HG03280 (cell line): ENCODE measurements around the gene CD83.
"Not testable (repeated sequence)": the region's sequence is repeated elsewhere in the genome, so short reads cannot be mapped to it uniquely, and the experiment has no call there.

ENCODE experiments used
- ATAC-seq: cut with Tn5 transposase; IDR thresholded peaks from one replicate; pipeline ENCODE4 v1.9.1; 2021; ENCODE audit warnings: mild to moderate bottlenecking, moderate library complexity; ENCODE audit not compliant: unreplicated experiment

The CD83 gene, protein sequence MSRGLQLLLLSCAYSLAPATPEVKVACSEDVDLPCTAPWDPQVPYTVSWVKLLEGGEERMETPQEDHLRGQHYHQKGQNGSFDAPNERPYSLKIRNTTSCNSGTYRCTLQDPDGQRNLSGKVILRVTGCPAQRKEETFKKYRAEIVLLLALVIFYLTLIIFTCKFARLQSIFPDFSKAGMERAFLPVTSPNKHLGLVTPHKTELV

DNA sequence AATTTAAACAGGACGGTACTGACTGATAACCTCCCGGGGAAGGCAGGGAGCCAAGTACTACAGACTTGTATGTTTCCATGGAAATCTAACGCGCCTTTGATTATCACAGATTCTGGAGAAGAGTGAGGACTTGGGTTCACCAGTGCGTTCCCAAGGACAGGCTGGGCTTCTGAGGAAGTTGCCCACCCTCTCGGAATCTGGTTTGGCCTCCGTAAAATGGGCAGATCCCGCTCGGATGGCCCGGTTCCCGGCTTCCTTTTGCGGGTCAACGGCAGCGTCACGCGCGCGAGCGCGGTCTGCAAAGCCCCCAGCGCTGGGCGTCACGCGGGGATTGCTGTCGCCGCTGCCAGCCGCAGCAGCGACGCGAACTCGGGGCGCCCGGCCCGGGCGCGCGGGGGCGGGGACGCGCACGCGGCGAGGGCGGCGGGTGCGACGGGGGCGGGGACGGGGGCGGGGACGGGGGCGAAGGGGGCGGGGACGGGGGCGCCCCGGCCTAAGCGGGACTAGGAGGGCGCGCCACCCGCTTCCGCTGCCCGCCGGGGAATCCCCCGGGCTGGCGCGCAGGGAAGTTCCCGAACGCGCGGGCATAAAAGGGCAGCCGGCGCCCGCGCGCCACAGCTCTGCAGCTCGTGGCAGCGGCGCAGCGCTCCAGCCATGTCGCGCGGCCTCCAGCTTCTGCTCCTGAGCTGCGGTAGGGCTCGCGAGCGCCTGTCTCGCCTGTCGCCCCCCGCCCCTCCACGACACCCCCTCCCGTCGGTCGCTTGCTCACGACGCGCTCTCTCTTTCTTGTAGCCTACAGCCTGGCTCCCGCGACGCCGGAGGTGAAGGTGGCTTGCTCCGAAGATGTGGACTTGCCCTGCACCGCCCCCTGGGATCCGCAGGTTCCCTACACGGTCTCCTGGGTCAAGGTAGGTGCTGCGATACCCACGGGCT, at the start of gene CD83:
Gene CD83 (plus strand): TSS at position 615 of the 933 bp plus-strand sequence. CDS start 40 bp downstream, at position 655.
- peak; percentile 67 for ATAC-seq

DNA sequence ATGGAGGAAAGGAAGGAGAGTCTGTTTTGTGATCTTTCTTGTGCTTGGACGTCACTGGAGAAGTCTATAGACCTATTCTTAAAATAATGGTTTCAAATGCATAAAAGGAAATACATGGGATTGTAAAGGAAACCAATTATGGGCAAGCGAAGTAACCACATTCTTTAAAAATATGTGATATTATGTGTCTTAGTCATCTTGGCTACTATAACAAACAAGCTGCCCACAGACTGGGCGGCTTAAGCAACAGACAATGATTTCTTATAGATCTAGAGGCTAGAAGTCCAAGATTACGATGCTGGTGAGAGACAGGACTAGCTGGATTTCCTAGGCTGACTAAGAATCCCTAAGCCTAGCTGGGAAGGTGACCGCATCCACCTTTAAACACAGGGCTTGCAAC, 49.4 kb upstream of the CD83 start:
- ATAC-seq, result no peak

DNA sequence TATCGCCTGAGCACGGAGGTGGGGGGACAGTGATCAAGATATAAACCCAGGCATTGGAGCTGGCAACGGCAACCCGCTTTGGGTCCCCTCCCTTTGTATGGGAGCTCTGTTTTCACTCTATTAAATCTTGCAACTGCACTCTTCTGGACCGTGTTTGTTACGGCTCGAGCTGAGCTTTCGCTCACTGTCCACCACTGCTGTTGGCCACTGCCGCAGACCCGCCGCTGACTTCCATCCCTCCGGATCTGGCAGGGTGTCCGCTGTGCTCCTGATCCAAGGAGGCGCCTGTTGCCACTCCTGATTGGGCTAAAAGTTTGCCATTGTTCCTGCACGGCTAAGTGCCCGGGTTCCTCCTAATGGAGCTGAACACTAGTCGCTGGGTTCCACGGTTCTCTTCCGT, 48.9 kb upstream of the CD83 start:
- ATAC-seq, result no peak

DNA sequence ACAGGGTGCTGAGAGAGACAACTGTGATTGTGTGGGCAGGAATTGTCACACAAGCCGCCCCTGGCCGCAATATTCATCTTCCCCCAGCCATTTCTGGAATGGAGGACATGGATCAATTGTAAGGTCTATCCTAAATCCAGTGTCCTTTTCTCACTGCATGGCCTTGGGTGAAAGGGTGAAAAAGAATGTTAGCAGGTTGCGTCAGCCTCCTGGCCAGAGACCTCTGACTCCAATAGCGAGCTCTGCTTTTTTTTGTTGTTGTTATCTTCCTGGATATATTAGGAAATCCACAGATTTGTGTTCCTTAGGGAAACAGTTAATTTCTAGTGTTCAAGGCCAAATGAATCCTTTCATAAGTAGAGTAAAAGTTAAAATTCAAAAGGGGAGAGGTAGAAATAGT, 47.1 kb upstream of the CD83 start:
- no peak for ATAC-seq

DNA sequence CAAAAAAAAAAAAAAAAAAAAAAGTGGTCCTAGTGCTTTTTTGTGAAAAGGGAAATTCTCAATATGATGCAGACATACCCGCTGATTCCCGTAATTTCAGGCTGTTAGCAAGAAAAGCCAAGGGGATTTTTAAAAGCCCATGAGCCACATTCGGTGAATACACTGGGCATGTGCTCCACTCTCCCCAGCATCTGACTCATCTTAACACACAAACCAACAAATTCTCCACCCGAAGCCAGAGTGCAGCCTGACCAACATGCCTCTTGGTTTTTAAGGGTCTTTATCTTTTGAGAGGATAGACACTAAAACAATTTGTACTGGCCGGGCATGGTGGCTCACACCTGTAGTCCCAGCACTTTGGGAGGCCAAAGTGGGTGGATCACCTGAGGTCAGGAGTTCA, 45.5 kb upstream of the CD83 start:
- ATAC-seq, result no peak

DNA sequence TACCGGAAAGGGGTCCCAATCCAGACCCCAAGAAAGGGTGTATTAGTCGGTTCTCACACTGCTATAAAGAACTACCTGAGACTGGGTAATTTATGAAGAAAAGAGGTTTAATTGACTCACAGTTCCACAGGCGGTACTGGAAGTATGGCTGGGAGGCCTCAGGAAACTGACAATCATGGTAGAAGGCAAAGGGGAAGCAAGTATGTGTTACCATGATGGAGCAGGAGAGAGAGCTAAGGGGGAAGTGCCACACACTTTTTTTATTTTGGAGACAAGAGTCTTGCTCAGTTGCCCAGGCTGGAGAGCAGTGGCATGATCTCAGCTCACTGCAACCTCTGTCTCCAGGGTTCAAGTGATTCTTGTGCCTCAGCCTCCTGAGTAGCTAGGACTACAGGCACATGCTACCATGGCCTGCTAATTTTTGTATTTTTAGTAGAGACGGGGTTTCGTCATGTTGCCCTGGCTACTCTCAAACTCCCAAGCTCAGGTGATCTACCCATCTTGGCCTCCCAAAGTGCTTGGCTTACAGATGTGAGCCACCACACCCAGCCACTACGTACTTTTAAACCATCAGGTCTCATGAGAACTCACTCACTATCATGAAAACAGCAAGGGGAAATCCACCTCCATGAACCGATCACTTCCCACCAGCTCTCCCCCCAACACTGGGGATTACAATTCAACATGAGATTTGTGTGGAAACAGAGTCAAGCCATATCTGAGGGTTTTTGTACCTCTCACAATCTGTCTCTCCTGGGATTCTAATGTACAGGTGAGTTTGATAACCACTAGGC, 43.8 kb upstream of the CD83 start:
- not testable (repeated sequence) for ATAC-seq

DNA sequence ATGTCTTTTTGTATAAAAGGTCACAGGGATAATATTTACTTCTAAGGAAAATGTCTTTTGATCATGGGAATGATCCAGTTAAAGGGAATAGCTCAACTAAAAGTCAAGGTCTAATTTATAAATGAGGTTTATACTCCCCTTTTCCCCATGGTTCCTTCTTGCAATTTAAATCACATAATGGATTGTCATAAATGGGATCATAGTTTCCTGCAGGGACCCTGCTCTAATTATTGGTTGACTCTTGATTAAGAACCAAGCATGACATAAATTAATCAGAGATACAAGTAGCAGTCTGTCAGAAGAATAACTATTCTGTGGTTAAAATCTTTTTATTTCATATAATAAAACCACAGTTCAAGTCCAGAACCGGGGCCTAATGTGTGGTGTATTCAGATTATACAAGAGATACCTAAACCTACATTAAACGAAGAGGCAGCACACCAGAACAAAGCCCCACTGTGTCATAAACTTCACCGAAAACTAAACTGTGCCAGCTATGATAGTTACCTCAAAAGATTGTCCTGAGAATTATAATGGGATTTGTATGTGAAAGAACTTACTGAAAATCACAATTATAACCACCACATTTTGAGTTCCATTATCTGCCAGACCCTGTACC, 43.0 kb upstream of the CD83 start:
- no peak for ATAC-seq

DNA sequence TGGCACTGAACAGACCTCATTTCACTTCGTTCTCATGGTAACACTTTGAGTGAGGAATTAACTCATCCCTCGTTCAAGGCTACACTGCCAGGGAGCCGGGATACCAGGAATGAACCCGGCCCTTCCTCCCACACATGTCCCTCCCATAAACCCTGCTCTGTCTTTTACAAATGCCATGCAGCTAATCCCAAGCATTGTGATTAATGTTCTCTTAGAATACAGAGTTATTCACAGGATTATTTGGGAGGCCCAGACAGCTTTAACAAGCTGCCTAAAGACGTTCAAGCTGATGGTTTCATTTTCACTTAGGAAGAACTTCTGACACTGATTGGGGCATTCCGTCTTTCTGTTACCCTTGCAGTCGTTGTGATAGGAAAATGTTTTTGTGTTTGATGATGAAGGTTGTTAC, 42.5 kb upstream of the CD83 start:
- ATAC-seq, result peak; percentile 68

DNA sequence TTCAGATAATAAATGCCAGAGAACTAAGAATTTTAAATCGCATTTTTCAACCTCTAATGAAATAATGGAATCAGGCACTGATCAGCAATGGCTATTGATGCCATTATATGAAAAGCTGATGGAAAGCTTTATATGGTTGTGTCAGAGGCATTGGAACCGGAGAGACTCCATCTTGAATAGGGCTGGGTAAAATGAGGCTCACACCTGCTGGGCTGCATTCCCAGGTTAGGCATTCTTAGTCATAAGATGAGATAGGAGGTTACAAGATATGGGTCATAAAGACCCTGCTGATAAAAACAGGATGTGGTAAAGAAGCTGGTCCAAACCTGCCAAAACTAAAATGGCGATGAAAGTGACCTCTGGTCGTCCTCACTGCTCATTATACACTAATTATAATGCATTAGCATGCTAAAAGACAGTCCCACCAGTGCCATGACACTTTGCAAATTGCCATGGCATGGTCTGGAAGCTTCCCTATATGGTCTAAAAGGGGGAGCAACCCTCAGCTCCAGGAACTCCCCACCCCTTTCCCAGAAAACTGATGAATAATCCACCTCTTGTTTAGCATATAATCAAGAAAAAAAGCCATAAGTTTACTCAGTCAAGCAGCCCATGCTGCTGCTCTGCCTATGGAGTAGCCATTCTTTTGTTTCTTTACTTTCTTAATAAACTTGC, 40.2 kb upstream of the CD83 start:
- ATAC-seq, result no peak

DNA sequence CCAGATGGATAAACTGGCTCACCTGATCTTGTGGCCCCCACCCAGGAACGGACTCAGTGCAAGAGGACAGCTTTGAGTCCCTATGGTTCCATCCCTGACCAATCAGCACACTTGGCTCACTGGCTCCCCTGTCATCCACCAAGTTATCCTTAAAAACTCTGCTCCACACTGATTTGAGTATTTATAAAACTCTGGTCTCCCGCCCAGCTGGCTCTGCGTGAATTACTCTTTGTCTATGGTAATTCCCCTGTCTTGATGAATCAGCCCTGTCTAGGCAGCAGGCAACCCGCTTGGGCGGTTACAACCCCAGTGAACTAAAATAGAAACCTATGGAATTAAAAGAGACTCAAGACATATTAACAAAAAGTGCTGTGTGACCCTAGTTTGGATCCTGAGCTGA, 38.1 kb upstream of the CD83 start:
- no peak for ATAC-seq

DNA sequence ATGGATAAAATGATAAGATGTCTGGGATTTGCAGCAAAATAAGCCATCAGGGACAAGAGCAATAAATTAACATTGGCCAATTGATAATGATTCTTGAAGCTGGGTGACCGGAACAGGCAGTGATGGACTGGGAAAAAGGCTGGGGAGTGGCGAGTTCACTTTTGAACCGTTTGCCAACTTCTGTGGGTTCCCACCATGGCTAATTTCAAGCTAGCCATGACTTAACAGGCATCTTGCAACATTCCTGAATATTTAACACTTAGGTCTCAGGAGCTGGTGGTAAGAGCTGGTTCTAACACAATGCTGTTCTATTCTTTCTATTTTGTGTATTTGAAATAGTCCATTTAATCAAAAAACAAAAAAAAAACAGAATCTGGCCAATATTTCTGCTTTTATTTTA, 37.6 kb upstream of the CD83 start:
- no peak for ATAC-seq

DNA sequence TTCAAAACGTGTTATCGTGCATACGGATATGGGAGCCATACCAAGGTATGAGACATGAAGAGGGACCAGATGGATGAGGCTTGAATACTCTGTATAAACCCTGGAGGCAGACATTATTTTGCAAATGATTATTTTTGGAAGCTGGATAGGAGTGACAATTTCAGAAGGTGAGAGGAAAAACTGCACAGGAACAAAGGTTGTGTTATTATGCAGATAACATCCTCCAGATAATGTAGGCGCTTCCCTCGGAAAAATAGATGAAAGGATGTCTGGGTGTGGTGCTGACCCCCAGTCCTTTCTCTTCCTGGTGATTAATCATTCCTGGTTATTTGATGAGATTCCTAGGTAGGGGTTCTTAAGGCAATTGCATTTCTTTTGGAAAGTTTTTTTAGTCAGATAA, 36.4 kb upstream of the CD83 start:
- ATAC-seq, result no peak

DNA sequence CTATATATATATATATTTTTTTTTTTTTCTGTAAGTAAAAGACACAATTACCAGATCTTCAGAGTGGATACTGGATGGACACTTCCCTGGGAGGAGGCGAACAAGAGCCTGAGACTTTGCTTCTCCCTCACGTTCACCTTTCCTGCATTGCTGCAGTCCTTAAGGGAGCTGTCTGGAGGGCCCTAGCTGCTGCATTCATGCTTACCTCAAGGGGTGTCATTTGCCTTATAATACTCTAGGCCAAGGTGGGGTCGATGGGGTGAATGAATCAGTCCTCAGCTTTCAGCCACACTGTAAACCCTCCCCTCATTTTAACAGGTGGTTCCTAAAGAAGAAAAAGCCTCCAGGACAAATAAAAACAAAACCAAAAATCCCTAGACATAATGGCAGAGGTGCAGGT, 34.8 kb upstream of the CD83 start:
- no peak for ATAC-seq

DNA sequence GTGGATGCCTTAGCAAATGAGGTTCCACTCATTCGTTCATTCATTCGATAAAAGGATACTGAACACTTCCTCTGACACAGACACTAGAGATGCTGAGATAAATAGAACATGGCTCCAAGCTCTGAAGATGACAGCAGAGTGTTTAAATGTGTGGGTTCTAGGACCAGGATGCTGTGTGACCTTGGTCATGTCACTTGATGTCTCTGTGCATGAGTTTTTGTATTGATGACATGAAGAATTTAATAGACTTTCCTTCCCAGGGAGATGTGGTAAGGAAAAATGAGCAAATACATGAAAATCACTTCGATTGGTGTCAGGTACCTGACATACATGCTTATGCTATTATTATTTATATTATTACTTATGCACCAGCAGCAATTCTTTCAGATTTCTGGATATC, 34.3 kb upstream of the CD83 start:
- ATAC-seq, result no peak

DNA sequence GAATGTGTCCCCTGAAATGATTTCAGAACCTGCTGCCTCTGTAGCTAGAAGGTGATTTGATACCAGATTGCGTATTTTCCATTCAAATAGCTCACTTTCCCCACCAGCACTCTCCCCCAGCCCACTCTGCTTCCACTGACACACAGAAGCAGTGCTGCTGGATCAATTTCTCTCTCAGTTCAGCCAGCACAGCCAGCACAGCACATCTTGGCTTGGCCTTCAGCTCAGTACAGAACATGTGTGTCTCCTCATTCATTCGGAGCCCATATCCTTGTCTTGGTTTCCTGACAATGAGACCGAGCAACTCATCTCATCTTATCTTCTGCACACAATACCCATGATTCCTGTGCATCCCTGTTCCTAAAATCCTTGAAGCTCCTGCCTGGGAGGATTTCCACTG, 33.8 kb upstream of the CD83 start:
- no peak for ATAC-seq

DNA sequence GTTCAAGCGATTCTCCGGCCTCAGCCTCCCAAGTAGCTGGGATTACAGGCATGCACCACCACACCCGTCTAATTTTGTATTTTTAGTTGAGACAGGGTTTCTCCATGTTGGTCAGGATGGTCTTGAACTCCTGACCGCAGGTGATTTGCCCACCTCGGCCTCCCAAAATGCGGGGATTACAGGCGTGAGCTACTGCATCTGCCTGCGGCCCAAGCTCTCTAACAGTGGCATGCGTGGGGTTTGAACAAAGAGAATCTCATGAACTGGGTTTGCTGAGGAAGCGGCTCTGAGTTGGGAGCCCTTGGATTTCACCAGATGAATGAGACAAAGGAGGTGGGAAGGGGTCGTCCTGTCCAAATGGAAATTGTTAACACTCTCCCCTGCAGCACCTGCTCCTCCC, 33.2 kb upstream of the CD83 start:
- no peak for ATAC-seq

DNA sequence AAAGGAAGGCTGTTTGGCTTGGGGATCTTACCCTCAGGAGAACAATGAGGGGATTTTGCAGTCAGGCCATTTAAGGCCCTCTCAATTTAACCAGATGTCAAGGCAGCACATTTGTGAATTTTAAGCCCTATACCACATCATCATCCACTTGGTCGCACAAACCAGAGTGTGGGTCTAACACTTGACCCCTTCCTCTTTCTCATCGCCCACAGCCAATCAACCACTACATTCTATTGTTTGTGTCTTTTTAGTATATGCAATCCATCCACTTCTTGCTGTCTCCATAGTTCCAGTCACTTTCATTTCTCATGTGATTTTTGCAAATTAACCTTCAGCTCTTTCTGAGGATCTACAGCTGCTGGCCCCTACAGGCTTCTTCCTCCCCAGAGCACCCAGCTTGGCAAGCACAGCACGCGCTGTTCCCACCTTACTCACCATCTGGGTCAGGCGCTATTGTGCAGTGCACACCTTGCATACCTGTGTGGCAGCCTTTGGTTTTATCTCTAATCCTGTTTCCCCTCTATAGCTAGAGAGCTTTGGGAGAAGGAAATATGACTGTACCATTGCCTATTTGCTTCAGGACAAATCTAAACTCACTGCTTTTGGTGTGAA, 32.3 kb upstream of the CD83 start:
- no peak for ATAC-seq

DNA sequence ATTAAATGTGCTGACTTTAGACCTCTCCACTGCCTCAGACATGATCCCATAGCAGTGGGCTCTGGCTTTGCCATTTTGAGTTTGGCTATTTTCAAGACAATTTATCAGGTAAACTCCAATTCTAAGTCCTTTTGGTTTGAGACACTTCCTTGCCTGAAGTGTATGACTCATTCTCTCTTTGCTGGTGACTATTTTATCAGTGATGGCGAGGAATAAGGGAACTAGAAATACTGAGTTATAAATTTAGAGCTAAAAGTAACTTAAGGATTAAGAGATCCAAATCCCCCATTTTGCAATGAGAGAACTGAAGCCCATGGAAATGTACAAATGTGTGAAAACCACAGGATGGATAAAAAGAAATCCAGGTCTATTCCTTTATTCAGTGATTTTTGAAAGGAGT, 30.9 kb upstream of the CD83 start:
- ATAC-seq, result no peak

DNA sequence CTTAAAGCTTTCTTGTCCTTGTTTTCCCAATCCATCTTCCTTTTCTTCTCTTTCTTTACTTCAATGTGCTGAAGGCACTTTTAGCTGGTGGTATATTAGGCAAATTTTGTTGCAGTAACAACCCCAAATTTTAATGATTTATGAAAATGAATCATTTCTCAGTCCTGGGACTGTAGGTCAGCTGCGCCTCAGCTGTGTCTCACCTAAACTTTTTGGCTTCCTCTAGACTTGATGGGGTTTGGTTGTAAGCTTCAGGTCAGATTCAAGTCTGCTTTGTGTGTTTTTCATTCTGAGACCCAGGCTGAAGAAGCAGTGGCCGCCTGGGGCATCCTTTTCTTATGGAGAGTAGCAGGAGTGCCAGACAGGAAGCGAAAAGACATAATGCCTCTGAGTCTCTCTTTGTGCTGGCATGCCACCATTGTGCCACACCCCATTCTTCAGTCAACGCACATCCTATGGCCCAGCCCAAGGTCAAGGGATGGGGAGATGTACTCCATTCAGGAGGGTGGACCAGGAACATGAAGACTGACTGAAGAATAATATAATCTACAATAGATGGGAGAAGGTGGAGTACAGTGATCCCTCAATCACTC, 28.9 kb upstream of the CD83 start:
- ATAC-seq, result no peak

DNA sequence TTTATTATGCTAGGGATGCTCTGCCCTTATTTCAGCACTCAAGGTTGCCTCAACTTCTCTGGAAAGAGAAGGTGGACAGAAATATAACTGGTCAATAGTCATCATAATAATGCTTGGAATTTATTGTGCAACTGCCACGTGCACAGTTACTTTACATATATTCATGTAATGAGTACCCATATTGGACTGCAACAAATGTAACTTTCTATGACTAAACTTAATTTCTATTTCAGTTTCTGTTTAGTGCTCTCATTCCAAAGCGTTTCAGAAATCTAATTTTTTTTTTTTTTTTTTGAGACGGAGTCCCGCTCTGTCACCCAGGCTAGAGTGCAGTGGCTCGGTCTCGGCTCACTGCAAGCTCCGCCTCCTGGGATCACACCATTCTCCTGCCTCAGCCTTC, 28.3 kb upstream of the CD83 start:
- peak; percentile 41 for ATAC-seq
